ENCODE measurements around the gene TSPAN18.

TSPAN18 gene

DNA sequence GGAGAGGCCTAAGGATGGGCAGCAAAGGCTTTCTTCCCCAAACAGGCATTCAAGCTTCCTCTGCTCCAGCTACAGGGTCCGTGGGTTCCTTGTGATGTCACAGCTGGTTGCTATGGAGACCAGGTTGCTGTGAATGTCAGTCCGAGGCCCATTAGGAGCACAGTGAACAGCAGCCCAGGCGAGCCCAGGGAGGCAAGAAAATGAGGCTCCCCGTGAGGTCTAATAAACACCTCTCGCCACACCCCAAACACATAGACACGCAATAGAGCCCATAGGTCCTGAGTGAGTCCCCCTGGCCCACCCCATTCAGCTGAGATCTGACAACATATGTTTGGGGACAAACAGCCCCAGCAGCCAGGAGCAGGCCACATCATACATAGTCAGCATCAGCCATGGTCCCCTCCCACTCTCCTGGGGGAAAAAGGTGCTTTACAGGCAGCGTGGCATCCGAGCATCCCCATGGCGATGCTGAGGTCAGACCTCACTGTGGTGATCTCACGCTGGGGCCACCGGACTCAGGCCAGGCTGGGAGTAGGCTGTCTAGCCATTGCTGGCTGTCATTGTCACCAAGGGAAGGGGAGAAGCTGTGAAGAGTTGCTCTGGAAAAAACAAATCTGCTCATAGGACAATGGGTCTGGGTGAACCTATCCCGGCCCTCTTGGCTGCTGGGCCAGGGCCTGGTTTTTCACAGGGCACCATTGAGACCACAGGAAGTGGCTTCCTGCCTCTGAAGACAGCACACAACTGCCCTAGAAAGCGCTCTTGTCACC lies 247.1 kb downstream of the TSPAN18 start:
- no peaks in the 10 kb centered on the region for H3K36me3 ChIP-seq (ENCODE audit: insufficient read depth, low read length)
- no peak for DNase-seq (ENCODE audit: low read depth, low spot score)
- no peak overlapping the region for H3K4me3 ChIP-seq
- no peak overlapping the region for H3K27ac ChIP-seq
- no peaks in the 10 kb centered on the region for H3K9me3 ChIP-seq (ENCODE audit: low read depth, low read length)
- no peak overlapping the region for H3K9ac ChIP-seq (ENCODE audit: insufficient read length)
- TF ChIP-seq EZH2 (IDR thresholded peaks at IDR 0.05) (no peak), POLR2AphosphoS5 (IDR thresholded peaks at IDR 0.05; ENCODE audit: borderline replicate concordance, low read depth, low read length) (no peak), FOXP2 (optimal IDR thresholded peaks at IDR 0.05; ENCODE audit: control extremely low read depth, extremely low read length, insufficient read depth) (no peak)

GRCh38 chr11:44974402-44975000 lies 247.7 kb downstream of the TSPAN18 start:
- Histone ChIP-seq H3K4me3 (no peak overlapping the region), H3K9ac (ENCODE audit: insufficient read length) (no peak overlapping the region), H3K27ac (no peak overlapping the region), H3K9me3 (ENCODE audit: low read depth, low read length) (no peaks in the 10 kb centered on the region), H3K36me3 (ENCODE audit: insufficient read depth, low read length) (no peaks in the 10 kb centered on the region)
- no peak for TF ChIP-seq FOXP2 (optimal IDR thresholded peaks at IDR 0.05; ENCODE audit: control extremely low read depth, extremely low read length, insufficient read depth)
- no peak for TF ChIP-seq POLR2AphosphoS5 (IDR thresholded peaks at IDR 0.05; ENCODE audit: borderline replicate concordance, low read depth, low read length)
- no peak for TF ChIP-seq EZH2 (IDR thresholded peaks at IDR 0.05)
- no peak for DNase-seq (ENCODE audit: low read depth, low spot score)

DNA sequence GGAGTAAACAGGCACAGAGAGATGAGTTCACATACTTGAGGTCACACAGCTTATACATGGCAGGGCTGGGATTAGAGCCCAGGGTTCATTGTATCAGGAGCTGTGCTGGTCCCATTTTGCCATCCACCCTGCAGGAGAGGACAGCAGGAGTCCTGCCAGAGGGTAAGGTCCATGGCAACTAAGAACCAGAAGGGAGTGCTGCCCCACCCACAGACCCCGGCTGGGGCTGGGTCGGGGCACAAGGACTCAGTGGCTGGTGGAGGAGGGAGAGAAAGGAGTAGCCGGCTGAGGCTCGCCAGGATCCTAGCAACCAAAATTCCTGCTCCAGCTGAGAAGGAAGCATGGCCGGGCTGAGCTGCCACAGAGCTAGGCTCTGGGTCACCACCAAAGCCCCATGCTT lies 249.8 kb downstream of the TSPAN18 start:
- Histone ChIP-seq H3K4me3 (no peak overlapping the region), H3K36me3 (ENCODE audit: insufficient read depth, low read length) (no peaks in the 10 kb centered on the region), H3K27ac (no peak overlapping the region), H3K9ac (ENCODE audit: insufficient read length) (no peak overlapping the region), H3K9me3 (ENCODE audit: low read depth, low read length) (no peaks in the 10 kb centered on the region)
- no peak for TF ChIP-seq POLR2AphosphoS5 (IDR thresholded peaks at IDR 0.05; ENCODE audit: borderline replicate concordance, low read depth, low read length)
- no peak for DNase-seq (ENCODE audit: low read depth, low spot score)

DNA sequence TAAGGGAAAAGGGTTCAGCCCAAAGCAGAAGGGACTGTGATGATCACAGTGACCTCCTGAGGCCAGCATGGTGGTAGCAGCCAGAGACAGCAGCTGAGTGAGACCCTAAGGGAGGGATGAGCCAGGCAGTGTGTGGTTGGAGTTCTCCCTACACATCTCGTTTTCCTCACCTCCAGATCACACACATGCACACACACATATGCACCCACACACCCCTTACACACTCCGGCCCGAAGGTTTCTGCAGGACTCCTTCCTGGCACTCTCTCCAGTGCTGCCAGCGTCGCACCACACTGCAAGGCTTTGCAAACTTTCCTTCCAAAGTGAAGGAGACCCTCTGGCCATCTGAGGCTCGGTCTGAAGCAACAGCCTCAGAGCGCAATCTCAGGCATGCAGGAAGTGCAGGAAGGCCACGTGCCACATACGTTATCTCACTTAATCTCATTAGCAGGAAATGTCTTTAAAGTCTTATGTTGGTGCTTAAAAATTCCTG lies 250.8 kb downstream of the TSPAN18 start:
- Histone ChIP-seq H3K36me3 (ENCODE audit: insufficient read depth, low read length) (no peaks in the 10 kb centered on the region), H3K9me3 (ENCODE audit: low read depth, low read length) (no peaks in the 10 kb centered on the region), H3K27ac (peak overlapping the region; percentile 14; the same call in 1 of the 2 replicates), H3K4me3 (peak overlapping the region; percentile 21; the same call in 1 of the 2 replicates), H3K9ac (ENCODE audit: insufficient read length) (no peak overlapping the region)
- TF ChIP-seq EZH2 (IDR thresholded peaks at IDR 0.05) (no peak), FOXP2 (optimal IDR thresholded peaks at IDR 0.05; ENCODE audit: control extremely low read depth, extremely low read length, insufficient read depth) (peak; percentile 29)
- DNase-seq (ENCODE audit: low read depth, low spot score): no peak

GRCh38 chr11:44978274-44978960 lies 251.7 kb downstream of the TSPAN18 start:
- 0 out of 2 replicates have a peak overlapping the region, but pooled peaks have one; percentile 21 for H3K4me3 ChIP-seq
- no peaks in the 10 kb centered on the region for H3K36me3 ChIP-seq (ENCODE audit: insufficient read depth, low read length)
- peak overlapping the region; percentile 28 for H3K9ac ChIP-seq (ENCODE audit: insufficient read length)
- H3K9me3 ChIP-seq (ENCODE audit: low read depth, low read length): no peaks in the 10 kb centered on the region
- TF ChIP-seq EZH2 (IDR thresholded peaks at IDR 0.05) (no peak), POLR2AphosphoS5 (IDR thresholded peaks at IDR 0.05; ENCODE audit: borderline replicate concordance, low read depth, low read length) (no peak), FOXP2 (optimal IDR thresholded peaks at IDR 0.05; ENCODE audit: control extremely low read depth, extremely low read length, insufficient read depth) (no peak)
- no peak for DNase-seq (ENCODE audit: low read depth, low spot score)
- peak overlapping the region; percentile 14; the same call in 1 of the 2 replicates for H3K27ac ChIP-seq

GRCh38 chr11:44978961-44979331 lies 252.2 kb downstream of the TSPAN18 start:
- H3K27ac ChIP-seq: no peak overlapping the region
- no peaks in the 10 kb centered on the region for H3K36me3 ChIP-seq (ENCODE audit: insufficient read depth, low read length)
- H3K4me3 ChIP-seq: no peak overlapping the region
- DNase-seq (ENCODE audit: low read depth, low spot score): no peak
- no peaks in the 10 kb centered on the region for H3K9me3 ChIP-seq (ENCODE audit: low read depth, low read length)
- no peak for TF ChIP-seq EZH2 (IDR thresholded peaks at IDR 0.05)
- no peak overlapping the region for H3K9ac ChIP-seq (ENCODE audit: insufficient read length)

DNA sequence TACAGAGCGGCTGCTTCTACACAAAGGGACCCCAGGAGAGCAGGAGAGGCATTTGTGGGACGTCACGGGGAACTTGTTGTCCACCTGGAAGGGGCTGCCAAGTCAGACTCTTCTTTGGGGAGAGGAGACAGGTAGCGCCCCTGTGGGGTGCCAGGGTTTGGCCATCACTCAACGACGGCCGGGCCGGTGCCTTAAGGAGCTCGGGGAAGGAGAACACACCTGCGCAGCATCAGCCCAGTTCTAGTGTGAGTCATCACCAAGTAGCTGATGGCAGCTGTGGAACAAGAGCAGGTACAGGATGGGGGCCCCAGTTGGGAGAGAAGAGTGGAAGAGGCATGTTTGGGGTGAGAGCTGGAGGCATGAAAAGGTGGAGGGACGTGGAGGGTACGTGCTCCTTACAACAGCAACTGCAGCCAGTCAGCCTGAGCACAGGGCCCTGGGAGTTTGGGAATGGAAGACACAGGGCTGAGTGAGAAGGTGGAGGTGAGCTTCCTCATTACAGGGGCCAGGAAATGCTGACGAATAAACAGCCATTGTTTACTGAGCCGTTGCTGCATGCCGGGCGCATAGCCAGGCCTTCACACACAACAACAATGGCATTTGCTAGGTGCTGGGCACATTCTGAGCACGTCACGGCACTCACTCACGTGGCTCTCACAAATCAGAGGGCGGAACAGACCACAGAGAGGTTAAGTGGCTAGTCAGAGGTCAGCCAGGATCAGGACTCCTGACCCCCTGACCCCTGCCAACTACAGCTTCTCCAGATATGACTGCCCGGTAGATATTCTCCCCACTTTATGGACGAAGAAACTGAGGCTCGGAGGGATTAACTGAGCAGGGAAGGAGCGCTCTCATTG lies 253.0 kb downstream of the TSPAN18 start:
- no peaks in the 10 kb centered on the region for H3K36me3 ChIP-seq (ENCODE audit: insufficient read depth, low read length)
- no peaks in the 10 kb centered on the region for H3K9me3 ChIP-seq (ENCODE audit: low read depth, low read length)
- no peak for DNase-seq (ENCODE audit: low read depth, low spot score)
- no peak overlapping the region for H3K4me3 ChIP-seq
- H3K9ac ChIP-seq (ENCODE audit: insufficient read length): no peak overlapping the region
- H3K27ac ChIP-seq: no peak overlapping the region
- TF ChIP-seq EZH2 (IDR thresholded peaks at IDR 0.05): no peak
- TF ChIP-seq POLR2AphosphoS5 (IDR thresholded peaks at IDR 0.05; ENCODE audit: borderline replicate concordance, low read depth, low read length): no peak
- no peak for TF ChIP-seq FOXP2 (optimal IDR thresholded peaks at IDR 0.05; ENCODE audit: control extremely low read depth, extremely low read length, insufficient read depth)

Measured in SK-N-MC (cell line).